ENCODE measurements around the gene PTPN6. TPM values are rescaled to one million over a fixed set of nuclear protein-coding genes. Genes with fewer than 3 reads are reported as not detected.

The PTPN6 gene
- total and polyA plus RNA-seq, 2 donors from 2014 or later: 38.0 to 70.8 TPM

DNA sequence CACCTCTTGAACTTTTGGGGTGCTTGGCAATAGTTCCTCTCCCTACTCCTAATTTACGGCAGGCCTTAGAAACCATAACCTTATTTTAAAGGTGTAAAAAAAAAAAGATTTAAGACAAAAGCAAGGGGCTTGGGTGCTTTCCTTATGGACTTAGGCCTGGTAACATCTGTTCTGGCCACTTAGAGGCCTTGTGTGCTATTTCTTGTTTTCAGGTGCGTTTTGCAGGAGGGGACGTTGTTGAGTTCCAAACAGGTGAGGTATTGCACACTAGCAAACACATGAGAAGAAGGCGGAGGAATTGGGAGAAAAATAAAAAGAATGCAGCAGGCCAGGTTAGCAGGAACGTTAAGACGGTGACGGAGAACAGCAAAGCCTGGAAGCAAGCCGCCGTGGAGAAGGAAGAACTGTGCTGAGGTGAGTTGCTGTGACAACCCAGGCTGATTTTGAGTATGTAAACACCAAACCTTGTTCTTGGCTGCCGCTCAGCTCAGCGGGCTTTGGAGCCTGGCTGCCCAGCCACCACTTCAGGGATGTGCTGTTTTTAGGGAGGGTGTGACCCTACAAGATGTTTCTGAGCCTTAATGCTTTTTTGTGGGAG, 36.9 kb downstream of the PTPN6 start:
- H3K27me3 ChIP-seq (ENCODE audit: control insufficient read depth, insufficient read depth, low read length): no peaks in the 10 kb centered on the region
- FAIRE-seq: no peak
- no peak for DNase-seq
- no peak overlapping the region for H3K27ac ChIP-seq (ENCODE audit: low read depth in 2 of 2, low read length in 2 of 2)
- H3K9me3 ChIP-seq (ENCODE audit: control insufficient read depth in 2 of 3, insufficient read depth in 1 of 3, low read length in 3 of 3): no peaks in the 10 kb centered on the region
- H3K9ac ChIP-seq (ENCODE audit: low read length in 3 of 3): no peak overlapping the region
- intact Hi-C loops (cut with DNase I): no loop called here
- H3K4me1 ChIP-seq (ENCODE audit: control insufficient read depth in 2 of 3, insufficient read depth in 2 of 3, low read depth in 1 of 3, low read length in 3 of 3): no peaks in the 10 kb centered on the region
- H3K4me3 ChIP-seq (ENCODE audit: low read length in 3 of 3): no peak overlapping the region
- TF ChIP-seq, protein P1, sequence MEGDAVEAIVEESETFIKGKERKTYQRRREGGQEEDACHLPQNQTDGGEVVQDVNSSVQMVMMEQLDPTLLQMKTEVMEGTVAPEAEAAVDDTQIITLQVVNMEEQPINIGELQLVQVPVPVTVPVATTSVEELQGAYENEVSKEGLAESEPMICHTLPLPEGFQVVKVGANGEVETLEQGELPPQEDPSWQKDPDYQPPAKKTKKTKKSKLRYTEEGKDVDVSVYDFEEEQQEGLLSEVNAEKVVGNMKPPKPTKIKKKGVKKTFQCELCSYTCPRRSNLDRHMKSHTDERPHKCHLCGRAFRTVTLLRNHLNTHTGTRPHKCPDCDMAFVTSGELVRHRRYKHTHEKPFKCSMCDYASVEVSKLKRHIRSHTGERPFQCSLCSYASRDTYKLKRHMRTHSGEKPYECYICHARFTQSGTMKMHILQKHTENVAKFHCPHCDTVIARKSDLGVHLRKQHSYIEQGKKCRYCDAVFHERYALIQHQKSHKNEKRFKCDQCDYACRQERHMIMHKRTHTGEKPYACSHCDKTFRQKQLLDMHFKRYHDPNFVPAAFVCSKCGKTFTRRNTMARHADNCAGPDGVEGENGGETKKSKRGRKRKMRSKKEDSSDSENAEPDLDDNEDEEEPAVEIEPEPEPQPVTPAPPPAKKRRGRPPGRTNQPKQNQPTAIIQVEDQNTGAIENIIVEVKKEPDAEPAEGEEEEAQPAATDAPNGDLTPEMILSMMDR (IDR thresholded peaks at IDR 0.05; ENCODE audit: borderline replicate concordance, extremely low read depth, insufficient read depth): no peak
- H3K36me3 ChIP-seq (ENCODE audit: control insufficient read depth in 2 of 3, insufficient read depth in 3 of 3, low read length in 3 of 3): peaks cover 5 to 10% (median 5%) of the 10 kb centered on the region in 3 donors

- Histone ChIP-seq H3K9ac (ENCODE audit: low read length in 3 of 3) (no peak overlapping the region), H3K36me3 (ENCODE audit: control insufficient read depth in 2 of 3, insufficient read depth in 3 of 3, low read length in 3 of 3) (peaks cover 0 to 6% (median 0%) of the 10 kb centered on the region in 3 donors), H3K9me3 (ENCODE audit: control insufficient read depth in 2 of 3, insufficient read depth in 1 of 3, low read length in 3 of 3) (no peaks in the 10 kb centered on the region), H3K4me3 (ENCODE audit: low read length in 3 of 3) (no peak overlapping the region), H3K4me1 (ENCODE audit: control insufficient read depth in 2 of 3, insufficient read depth in 2 of 3, low read depth in 1 of 3, low read length in 3 of 3) (peaks cover 0 to 16% (median 16%) of the 10 kb centered on the region in 3 donors), H3K27me3 (ENCODE audit: control insufficient read depth, insufficient read depth, low read length) (no peaks in the 10 kb centered on the region), H3K27ac (ENCODE audit: low read depth in 2 of 2, low read length in 2 of 2) (no peak overlapping the region)
- DNase-seq (no peak), FAIRE-seq (no peak)
- intact Hi-C loops (cut with DNase I): no loop called here
- TF ChIP-seq, protein P1 (IDR thresholded peaks at IDR 0.05; ENCODE audit: borderline replicate concordance, extremely low read depth, insufficient read depth): no peak
These were observed 44.9 kb downstream of the PTPN6 start for GRCh38 chr12:6996040-6996441.

DNA sequence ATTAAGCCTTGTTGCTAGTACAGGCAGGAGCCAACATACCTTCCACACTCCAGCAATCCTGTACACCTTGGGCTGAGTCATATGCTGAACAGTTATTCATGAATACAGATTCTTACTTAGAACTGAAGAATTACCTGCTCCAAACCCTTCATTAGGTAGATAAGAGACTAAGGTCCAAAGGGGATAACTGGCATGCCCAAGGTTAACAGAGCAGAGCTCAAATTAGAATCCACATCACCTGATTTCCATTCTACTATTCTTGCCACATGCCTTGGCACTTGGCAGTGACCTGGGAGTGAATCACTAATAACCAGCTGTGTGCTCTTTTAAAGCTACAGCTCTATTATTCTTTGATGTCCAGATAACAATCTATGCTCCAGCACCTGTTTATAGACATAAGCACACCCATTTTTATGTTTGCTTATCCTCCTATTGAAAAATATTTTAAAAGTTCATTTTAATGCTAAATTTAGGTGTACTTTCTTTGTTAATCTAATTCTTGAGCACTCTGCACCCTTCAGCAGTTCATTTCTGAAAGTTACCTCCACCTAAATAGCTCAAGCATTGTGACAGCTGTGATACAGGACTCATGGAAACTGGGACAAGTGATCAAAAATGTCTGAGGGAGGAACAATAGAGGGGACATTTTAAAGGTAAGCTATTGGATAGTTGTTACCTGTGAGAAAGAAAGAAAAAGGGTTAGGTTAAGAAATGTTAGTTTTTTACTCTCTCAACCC, 47.7 kb downstream of the PTPN6 start:
- Histone ChIP-seq H3K4me1 (ENCODE audit: control insufficient read depth in 2 of 3, insufficient read depth in 2 of 3, low read depth in 1 of 3, low read length in 3 of 3) (peaks cover 0 to 16% (median 16%) of the 10 kb centered on the region in 3 donors), H3K9me3 (ENCODE audit: control insufficient read depth in 2 of 3, insufficient read depth in 1 of 3, low read length in 3 of 3) (no peaks in the 10 kb centered on the region), H3K4me3 (ENCODE audit: low read length in 3 of 3) (no peak overlapping the region), H3K27me3 (ENCODE audit: control insufficient read depth, insufficient read depth, low read length) (no peaks in the 10 kb centered on the region), H3K36me3 (ENCODE audit: control insufficient read depth in 2 of 3, insufficient read depth in 3 of 3, low read length in 3 of 3) (peaks cover 0 to 4% (median 4%) of the 10 kb centered on the region in 3 donors), H3K9ac (ENCODE audit: low read length in 3 of 3) (no peak overlapping the region), H3K27ac (ENCODE audit: low read depth in 2 of 2, low read length in 2 of 2) (peak overlapping the region; percentile 56 to 85)
- intact Hi-C loops (cut with DNase I): no loop called here
- peak in 2 of 5 donors; percentile 12 to 19 for DNase-seq
- peak; percentile 82 for FAIRE-seq
- TF ChIP-seq, protein P1 (IDR thresholded peaks at IDR 0.05; ENCODE audit: borderline replicate concordance, extremely low read depth, insufficient read depth): no peak

All from kidney (tissue), 14 donors.